ENCODE results near the gene PPRC1. TPM values are rescaled to one million over a fixed set of nuclear protein-coding genes. Genes with fewer than 3 reads are reported as not detected.

Gene PPRC1
- total RNA-seq, 1 experiment from 2014 or later: 87.9 TPM

- BruUV-seq (replicated peaks): no TSS peak
- ATAC-seq (no peak), DNase-seq (ENCODE audit: low read depth, low spot score) (no peak)
- peaks cover 8% of the 10 kb centered on the region for H3K4me1 ChIP-seq (ENCODE audit: control insufficient read depth, insufficient read depth, low read length)
- H3K36me3 ChIP-seq (ENCODE audit: control insufficient read depth, insufficient read depth, low read length): peaks cover 30% of the 10 kb centered on the region
- no peaks in the 10 kb centered on the region for H3K27me3 ChIP-seq (ENCODE audit: control insufficient read depth, insufficient read depth, low read length)
- no peak overlapping the region for H3K27ac ChIP-seq (ENCODE audit: low read length)
- no peak overlapping the region for H3K4me3 ChIP-seq (ENCODE audit: low read depth in 2 of 2, low read length in 2 of 2)
- intact Hi-C loops (cut with micrococcal nuclease; ENCODE audit: unreplicated experiment) (no loop called here), in situ Hi-C loops (cut with HindIII; ENCODE audit: low pct_unique_long_range_greater_than_20kb, low sequenced_read_pairs) (no loop called here)
- ChIA-PET CTCF (no interaction called here), POLR2A (interaction anchor here (0.5 kb wide), 1 partner anchor 70 kb away, joined by 11 read pairs; no protein-coding TSS in a partner anchor)
- TF ChIP-seq TCF7L2 (IDR thresholded peaks at IDR 0.05; ENCODE audit: low read depth, low read length) (no peak), REST (IDR thresholded peaks at IDR 0.05; ENCODE audit: insufficient read depth in 1 of 2, low read depth in 2 of 2, low read length in 1 of 2) (no peak), POLR2AphosphoS5 (IDR thresholded peaks at IDR 0.05; ENCODE audit: low read depth, low read length) (no peak), CTCF (IDR thresholded peaks at IDR 0.05) (no peak), SIN3A (IDR thresholded peaks at IDR 0.05; ENCODE audit: borderline replicate concordance, insufficient read depth, low read depth, low read length) (no peak)
- no peaks in the 10 kb centered on the region for H3K9me3 ChIP-seq (ENCODE audit: control insufficient read depth, insufficient read depth, low read depth, low read length)
These were observed 8.2 kb downstream of the PPRC1 start for GRCh38 chr10:102140913-102141540.

GRCh38 chr10:102141583-102142107 lies 8.8 kb downstream of the PPRC1 start:
- in situ Hi-C loops (cut with HindIII; ENCODE audit: low pct_unique_long_range_greater_than_20kb, low sequenced_read_pairs) (no loop called here), intact Hi-C loops (cut with micrococcal nuclease; ENCODE audit: unreplicated experiment) (no loop called here)
- POLR2A ChIA-PET: interaction anchor here (0.5 kb wide), 1 partner anchor 71 kb away, joined by 11 read pairs; no protein-coding TSS in a partner anchor
- Histone ChIP-seq H3K9me3 (ENCODE audit: control insufficient read depth, insufficient read depth, low read depth, low read length) (no peaks in the 10 kb centered on the region), H3K27ac (ENCODE audit: low read length) (no peak overlapping the region), H3K4me3 (ENCODE audit: low read depth in 2 of 2, low read length in 2 of 2) (no peak overlapping the region), H3K27me3 (ENCODE audit: control insufficient read depth, insufficient read depth, low read length) (no peaks in the 10 kb centered on the region), H3K36me3 (ENCODE audit: control insufficient read depth, insufficient read depth, low read length) (peaks cover 33% of the 10 kb centered on the region), H3K4me1 (ENCODE audit: control insufficient read depth, insufficient read depth, low read length) (peaks cover 2% of the 10 kb centered on the region)
- TF ChIP-seq TCF7L2 (IDR thresholded peaks at IDR 0.05; ENCODE audit: low read depth, low read length): no peak
- no peak for TF ChIP-seq REST (IDR thresholded peaks at IDR 0.05; ENCODE audit: insufficient read depth in 1 of 2, low read depth in 2 of 2, low read length in 1 of 2)
- CTCF ChIA-PET: no interaction called here
- ATAC-seq: no peak
- BruUV-seq (replicated peaks): no TSS peak
- DNase-seq (ENCODE audit: low read depth, low spot score): no peak
